HL-60 (cell line): ENCODE results near the gene ADAR.

Source experiments
- GABPA ChIP-seq: IDR thresholded peaks from 2 replicates; pipeline ENCODE4 v1.6.1; 2012; ENCODE audit warnings: low read depth
- POLR2AphosphoS5 ChIP-seq: IDR thresholded peaks from 2 replicates; pipeline ENCODE4 v1.6.1; 2012; ENCODE audit warnings: low read depth
- SPI1 ChIP-seq: IDR thresholded peaks from 2 replicates; pipeline ENCODE4 v1.6.1; 2012; ENCODE audit warnings: low read depth, mild to moderate bottlenecking, borderline replicate concordance
- TF ChIP-seq, protein P1 (sequence below): IDR thresholded peaks from one replicate; pipeline ENCODE4 v1.5.1; 2011; ENCODE audit warnings: low read length, control low read depth, inconsistent platforms; ENCODE audit not compliant: insufficient read depth
- TF ChIP-seq, protein P2 (sequence below): IDR thresholded peaks from 2 replicates; pipeline ENCODE4 v1.6.1; 2012; ENCODE audit warnings: low read depth; ENCODE audit not compliant: insufficient replicate concordance

DNA sequence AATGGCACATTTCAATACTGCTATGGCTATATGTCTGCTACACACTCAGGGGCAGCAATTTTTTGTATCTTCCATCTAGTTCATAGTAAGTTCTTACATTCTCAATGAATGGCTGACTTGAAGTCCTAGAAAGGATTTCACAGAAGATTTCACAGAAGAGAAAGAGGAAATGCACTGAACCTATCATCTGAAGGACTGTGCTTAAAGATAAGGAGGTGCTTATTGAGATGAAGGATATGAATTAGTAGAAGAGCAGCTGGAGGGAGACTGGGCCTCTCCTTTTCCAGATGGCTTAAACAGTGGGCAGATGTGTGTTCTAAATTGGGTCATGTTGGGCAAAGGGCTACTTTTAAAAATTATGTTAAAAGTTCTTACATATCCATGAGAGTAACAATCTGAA is 14.6 kb downstream of the ADAR start:
- TF ChIP-seq GABPA (no peak), POLR2AphosphoS5 (no peak), SPI1 (no peak)
- TF ChIP-seq, protein P1, sequence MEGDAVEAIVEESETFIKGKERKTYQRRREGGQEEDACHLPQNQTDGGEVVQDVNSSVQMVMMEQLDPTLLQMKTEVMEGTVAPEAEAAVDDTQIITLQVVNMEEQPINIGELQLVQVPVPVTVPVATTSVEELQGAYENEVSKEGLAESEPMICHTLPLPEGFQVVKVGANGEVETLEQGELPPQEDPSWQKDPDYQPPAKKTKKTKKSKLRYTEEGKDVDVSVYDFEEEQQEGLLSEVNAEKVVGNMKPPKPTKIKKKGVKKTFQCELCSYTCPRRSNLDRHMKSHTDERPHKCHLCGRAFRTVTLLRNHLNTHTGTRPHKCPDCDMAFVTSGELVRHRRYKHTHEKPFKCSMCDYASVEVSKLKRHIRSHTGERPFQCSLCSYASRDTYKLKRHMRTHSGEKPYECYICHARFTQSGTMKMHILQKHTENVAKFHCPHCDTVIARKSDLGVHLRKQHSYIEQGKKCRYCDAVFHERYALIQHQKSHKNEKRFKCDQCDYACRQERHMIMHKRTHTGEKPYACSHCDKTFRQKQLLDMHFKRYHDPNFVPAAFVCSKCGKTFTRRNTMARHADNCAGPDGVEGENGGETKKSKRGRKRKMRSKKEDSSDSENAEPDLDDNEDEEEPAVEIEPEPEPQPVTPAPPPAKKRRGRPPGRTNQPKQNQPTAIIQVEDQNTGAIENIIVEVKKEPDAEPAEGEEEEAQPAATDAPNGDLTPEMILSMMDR: no peak
- TF ChIP-seq, protein P2, sequence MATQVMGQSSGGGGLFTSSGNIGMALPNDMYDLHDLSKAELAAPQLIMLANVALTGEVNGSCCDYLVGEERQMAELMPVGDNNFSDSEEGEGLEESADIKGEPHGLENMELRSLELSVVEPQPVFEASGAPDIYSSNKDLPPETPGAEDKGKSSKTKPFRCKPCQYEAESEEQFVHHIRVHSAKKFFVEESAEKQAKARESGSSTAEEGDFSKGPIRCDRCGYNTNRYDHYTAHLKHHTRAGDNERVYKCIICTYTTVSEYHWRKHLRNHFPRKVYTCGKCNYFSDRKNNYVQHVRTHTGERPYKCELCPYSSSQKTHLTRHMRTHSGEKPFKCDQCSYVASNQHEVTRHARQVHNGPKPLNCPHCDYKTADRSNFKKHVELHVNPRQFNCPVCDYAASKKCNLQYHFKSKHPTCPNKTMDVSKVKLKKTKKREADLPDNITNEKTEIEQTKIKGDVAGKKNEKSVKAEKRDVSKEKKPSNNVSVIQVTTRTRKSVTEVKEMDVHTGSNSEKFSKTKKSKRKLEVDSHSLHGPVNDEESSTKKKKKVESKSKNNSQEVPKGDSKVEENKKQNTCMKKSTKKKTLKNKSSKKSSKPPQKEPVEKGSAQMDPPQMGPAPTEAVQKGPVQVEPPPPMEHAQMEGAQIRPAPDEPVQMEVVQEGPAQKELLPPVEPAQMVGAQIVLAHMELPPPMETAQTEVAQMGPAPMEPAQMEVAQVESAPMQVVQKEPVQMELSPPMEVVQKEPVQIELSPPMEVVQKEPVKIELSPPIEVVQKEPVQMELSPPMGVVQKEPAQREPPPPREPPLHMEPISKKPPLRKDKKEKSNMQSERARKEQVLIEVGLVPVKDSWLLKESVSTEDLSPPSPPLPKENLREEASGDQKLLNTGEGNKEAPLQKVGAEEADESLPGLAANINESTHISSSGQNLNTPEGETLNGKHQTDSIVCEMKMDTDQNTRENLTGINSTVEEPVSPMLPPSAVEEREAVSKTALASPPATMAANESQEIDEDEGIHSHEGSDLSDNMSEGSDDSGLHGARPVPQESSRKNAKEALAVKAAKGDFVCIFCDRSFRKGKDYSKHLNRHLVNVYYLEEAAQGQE: no peak
